ENCODE results near the gene HSPB6.

GRCh38 chr19:35717665-35718344 is 39.0 kb downstream of the HSPB6 start, which contains the start of gene KMT2B:
- TF ChIP-seq SMC3 (IDR thresholded peaks at IDR 0.05; ENCODE audit: low read depth, low read length) (no peak), ZBTB33 (IDR thresholded peaks at IDR 0.05; ENCODE audit: borderline replicate concordance, low read depth) (no peak), CTCF (IDR thresholded peaks at IDR 0.05) (no peak)

Data from SK-N-SH (cell line).